Activated CD4-positive, alpha-beta T cell treated with anti-CD3 and anti-CD28 coated beads for 36 hours (primary cell): ENCODE results near the gene CHKB. TPM values are rescaled to one million over a fixed set of nuclear protein-coding genes. Genes with fewer than 3 reads are reported as not detected.
"Not testable (repeated sequence)": the region's sequence is repeated elsewhere in the genome, so short reads cannot be mapped to it uniquely, and the experiment has no call there.

Source experiments
- ATAC-seq: fragments of 200-7000 bp; cut with Tn5 transposase; one replicate; pipeline ENCODE4 v1.10.0; 2021; ENCODE audit warnings: mild to moderate bottlenecking, moderate library complexity
- CTCF ChIA-PET: fragments of 350-600 bp; sonication (Branson Sonifier 250); formaldehyde crosslinking; loops from one replicate; lab custom pipeline; 2021; ENCODE audit warnings: antibody characterized with exemption; lab: Charles Lee
- POLR2A ChIA-PET: fragments of 350-600 bp; sonication (Branson Sonifier 250); formaldehyde crosslinking; loops from one replicate; lab custom pipeline; 2021; ENCODE audit warnings: antibody characterized with exemption, inconsistent platforms; lab: Charles Lee
- DNase-seq: peaks from one replicate; pipeline ENCODE4 v3.0.0-alpha.2; 2020
- H3K27ac Mint-ChIP-seq: one replicate; pipeline ENCODE4 v1.8.0; 2021; ENCODE audit warnings: mixed read lengths
- H3K27me3 Mint-ChIP-seq: one replicate; pipeline ENCODE4 v1.8.0; 2021; ENCODE audit warnings: mixed read lengths
- H3K36me3 Mint-ChIP-seq: one replicate; pipeline ENCODE4 v1.8.0; 2021; ENCODE audit warnings: low read depth, mixed read lengths
- H3K4me1 Mint-ChIP-seq: one replicate; pipeline ENCODE4 v1.8.0; 2021; ENCODE audit warnings: mixed read lengths
- H3K4me3 Mint-ChIP-seq: one replicate; pipeline ENCODE4 v1.8.0; 2021; ENCODE audit warnings: mild to moderate bottlenecking, moderate library complexity, mixed read lengths
- H3K9me3 Mint-ChIP-seq: one replicate; pipeline ENCODE4 v1.8.0; 2021; ENCODE audit warnings: low read depth, mixed read lengths
- intact Hi-C, 2 experiments: fragments of 100-400 bp; cut with DNase I in 1 of 2; cut with micrococcal nuclease in 1 of 2; formaldehyde crosslinking; loops; one replicate each; pipeline versions ENCODE4 v1.14.2 to v1.15.1; 2022 to 2024; cut with DNase I, micrococcal nuclease
- total RNA-seq, 2 experiments: library from RNA; stranded (reverse); gene quantifications; one replicate each; pipeline ENCODE4 v1.2.3, GENCODE V29; 2021

CHKB gene
- total RNA-seq, 2 experiments from 2014 or later: 68.2 to 79.7 TPM

GRCh38 chr22:50535113-50535512, 47.5 kb downstream of the CHKB start:
- ChIA-PET POLR2A (interaction anchor here (0.6 kb wide), 1 partner anchor 86 kb away, joined by 7 read pairs; no protein-coding TSS in a partner anchor), CTCF (interaction anchor here (0.9 to 2.9 kb wide), 4 partner anchors 9 to 84 kb away, joined by 3 to 16 read pairs (median 3); partner anchors contain the start of gene SCO2)
- no peak overlapping the region for H3K27ac Mint-ChIP-seq
- peaks cover 50% of the 10 kb centered on the region for H3K4me1 Mint-ChIP-seq
- H3K27me3 Mint-ChIP-seq: no peaks in the 10 kb centered on the region
- DNase-seq (no peak), ATAC-seq (no peak)
- H3K4me3 Mint-ChIP-seq: no peak overlapping the region
- intact Hi-C loops: no loop called here
- peaks cover 4% of the 10 kb centered on the region for H3K36me3 Mint-ChIP-seq
- no peaks in the 10 kb centered on the region for H3K9me3 Mint-ChIP-seq

GRCh38 chr22:50533856-50534711, 48.6 kb downstream of the CHKB start:
- H3K27ac Mint-ChIP-seq: peak overlapping the region; percentile 79
- H3K36me3 Mint-ChIP-seq, H3K9me3 Mint-ChIP-seq, ATAC-seq, POLR2A ChIA-PET, DNase-seq, H3K27me3 Mint-ChIP-seq: not testable (repeated sequence)
- H3K4me1 Mint-ChIP-seq: peaks cover 41% of the 10 kb centered on the region
- intact Hi-C loops: loop anchor here in 1 of 2 experiments (5.0 kb wide), 1 partner anchor 557 kb away; no protein-coding TSS in a partner anchor
- H3K4me3 Mint-ChIP-seq: peak overlapping the region; percentile 87
- CTCF ChIA-PET: interaction anchor here (0.8 to 2.9 kb wide), 3 partner anchors 8 to 87 kb away, joined by 3 to 16 read pairs (median 3); partner anchors contain the start of gene SCO2

GRCh38 chr22:50532824-50533796, 49.5 kb downstream of the CHKB start:
- no peak for DNase-seq
- CTCF ChIA-PET: no interaction called here
- ATAC-seq: no peak
- POLR2A ChIA-PET: no interaction called here
- H3K27ac Mint-ChIP-seq: peak overlapping the region; percentile 79
- no peaks in the 10 kb centered on the region for H3K9me3 Mint-ChIP-seq
- H3K36me3 Mint-ChIP-seq: peaks cover 8% of the 10 kb centered on the region
- H3K27me3 Mint-ChIP-seq: no peaks in the 10 kb centered on the region
- peaks cover 41% of the 10 kb centered on the region for H3K4me1 Mint-ChIP-seq
- intact Hi-C loops: loop anchor here in 1 of 2 experiments (5.0 kb wide), 1 partner anchor 556 kb away; no protein-coding TSS in a partner anchor
- H3K4me3 Mint-ChIP-seq: peak overlapping the region; percentile 87

- ChIA-PET CTCF (no interaction called here), POLR2A (no interaction called here)
- no peaks in the 10 kb centered on the region for H3K9me3 Mint-ChIP-seq
- H3K4me1 Mint-ChIP-seq: peaks cover 48% of the 10 kb centered on the region
- peak overlapping the region; percentile 97 for H3K27ac Mint-ChIP-seq
- H3K27me3 Mint-ChIP-seq: no peaks in the 10 kb centered on the region
- ATAC-seq (no peak), DNase-seq (peak; percentile 51)
- H3K4me3 Mint-ChIP-seq: peak overlapping the region; percentile 87
- intact Hi-C loops: loop anchor here (1.0 to 5.0 kb wide), 9 partner anchors 7 to 555 kb away; partner anchors contain the start of genes SYCE3 (in 2 of the 2), CHKB (in 1 of the 2) and NCAPH2 (in 1 of the 2)
- H3K36me3 Mint-ChIP-seq: peaks cover 8% of the 10 kb centered on the region
These were observed 50.5 kb downstream of the CHKB start for GRCh38 chr22:50531962-50532674.

GRCh38 chr22:50531546-50531961, 51.1 kb downstream of the CHKB start:
- Mint-ChIP-seq H3K4me3 (peak overlapping the region; percentile 87), H3K9me3 (no peaks in the 10 kb centered on the region), H3K27ac (peak overlapping the region; percentile 97), H3K4me1 (peaks cover 49% of the 10 kb centered on the region), H3K36me3 (peaks cover 8% of the 10 kb centered on the region), H3K27me3 (no peaks in the 10 kb centered on the region)
- ATAC-seq (peak; percentile 52), DNase-seq (peak; percentile 88)
- CTCF ChIA-PET: no interaction called here
- intact Hi-C loops: loop anchor here (1.0 to 5.0 kb wide), 9 partner anchors 8 to 554 kb away; partner anchors contain the start of genes SYCE3 (in 2 of the 2), CHKB (in 1 of the 2) and NCAPH2 (in 1 of the 2)
- POLR2A ChIA-PET: no interaction called here

GRCh38 chr22:50530877-50531545, 51.6 kb downstream of the CHKB start:
- H3K9me3 Mint-ChIP-seq: no peaks in the 10 kb centered on the region
- peaks cover 8% of the 10 kb centered on the region for H3K36me3 Mint-ChIP-seq
- H3K4me1 Mint-ChIP-seq: peaks cover 45% of the 10 kb centered on the region
- POLR2A ChIA-PET: interaction anchor here (0.7 kb wide), 1 partner anchor 8 kb away, joined by 5 read pairs; no protein-coding TSS in a partner anchor
- peak overlapping the region; percentile 87 for H3K4me3 Mint-ChIP-seq
- H3K27me3 Mint-ChIP-seq: no peaks in the 10 kb centered on the region
- intact Hi-C loops: loop anchor here (1.0 to 5.0 kb wide), 9 partner anchors 8 to 554 kb away; partner anchors contain the start of genes SYCE3 (in 2 of the 2), CHKB (in 1 of the 2) and NCAPH2 (in 1 of the 2)
- DNase-seq (peak; percentile 92), ATAC-seq (peak; percentile 45)
- peak overlapping the region; percentile 97 for H3K27ac Mint-ChIP-seq
- CTCF ChIA-PET: no interaction called here

GRCh38 chr22:50530580-50530876, 52.1 kb downstream of the CHKB start:
- intact Hi-C loops: loop anchor here (2.0 to 5.0 kb wide), 3 partner anchors 32 to 553 kb away; partner anchors contain the start of genes CHKB (in 1 of the 2) and SYCE3 (in 1 of the 2)
- H3K9me3 Mint-ChIP-seq: no peaks in the 10 kb centered on the region
- ChIA-PET CTCF (no interaction called here), POLR2A (interaction anchor here (0.7 kb wide), 1 partner anchor 9 kb away, joined by 5 read pairs; no protein-coding TSS in a partner anchor)
- peak overlapping the region; percentile 86 for H3K27ac Mint-ChIP-seq
- peaks cover 45% of the 10 kb centered on the region for H3K4me1 Mint-ChIP-seq
- no peaks in the 10 kb centered on the region for H3K27me3 Mint-ChIP-seq
- DNase-seq: no peak
- peak overlapping the region; percentile 87 for H3K4me3 Mint-ChIP-seq
- H3K36me3 Mint-ChIP-seq: peaks cover 8% of the 10 kb centered on the region
- no peak for ATAC-seq

- CTCF ChIA-PET: interaction anchor here (1.8 kb wide), 1 partner anchor 15 kb away, joined by 5 read pairs; the partner anchor contains the start of gene KLHDC7B
- intact Hi-C loops: loop anchor here (2.0 to 5.0 kb wide), 6 partner anchors 33 to 678 kb away; partner anchors contain the start of genes CHKB (in 1 of the 2), PIM3 (in 1 of the 2), PPP6R2 (in 1 of the 2) and SYCE3 (in 1 of the 2)
- Mint-ChIP-seq H3K27ac (peak within 1 kb of the TSS; percentile 97), H3K4me3 (peak within 1 kb of the TSS; percentile 87), H3K36me3 (peaks cover 8% of the 10 kb centered on the region), H3K27me3 (no peaks in the 10 kb centered on the region), H3K4me1 (peaks cover 45% of the 10 kb centered on the region), H3K9me3 (no peaks in the 10 kb centered on the region)
- POLR2A ChIA-PET: interaction anchor here (0.6 to 1.0 kb wide), 2 partner anchors 9 to 15 kb away, joined by 3 to 6 read pairs; no protein-coding TSS in a partner anchor
- peak; percentile 8 for ATAC-seq
- peak; percentile 82 for DNase-seq
These were observed 52.6 kb downstream of the CHKB start, which contains the start of gene TYMP for GRCh38 chr22:50529897-50530579. Gene TYMP, minus strand, starts transcription at chr22:50530012. Its CDS starts 303 bp downstream, at chr22:50529709.

GRCh38 chr22:50529416-50529896, 53.2 kb downstream of the CHKB start:
- peaks cover 13% of the 10 kb centered on the region for H3K36me3 Mint-ChIP-seq
- no peak for DNase-seq
- H3K4me1 Mint-ChIP-seq: peaks cover 47% of the 10 kb centered on the region
- intact Hi-C loops: loop anchor here in 1 of 2 experiments (5.0 kb wide), 3 partner anchors 187 to 677 kb away; partner anchors contain the start of genes PIM3, PPP6R2 and ZBED4
- peak overlapping the region; percentile 77 for H3K4me3 Mint-ChIP-seq
- ChIA-PET POLR2A (interaction anchor here (1.0 to 1.3 kb wide), 3 partner anchors 10 to 92 kb away, joined by 4 to 7 read pairs (median 6); partner anchors contain the start of genes LMF2 and NCAPH2), CTCF (interaction anchor here (0.6 to 5.2 kb wide), 6 partner anchors 10 to 99 kb away, joined by 3 to 43 read pairs (median 8); partner anchors contain the start of genes ARSA, KLHDC7B and SYCE3)
- ATAC-seq: no peak
- no peaks in the 10 kb centered on the region for H3K27me3 Mint-ChIP-seq
- no peak overlapping the region for H3K27ac Mint-ChIP-seq
- H3K9me3 Mint-ChIP-seq: no peaks in the 10 kb centered on the region
